Measurements from ENCODE around the gene TACO1.
A peak's percentile ranks its signal among the peaks of the same experiment; 100 is the strongest.

Gene TACO1

DNA sequence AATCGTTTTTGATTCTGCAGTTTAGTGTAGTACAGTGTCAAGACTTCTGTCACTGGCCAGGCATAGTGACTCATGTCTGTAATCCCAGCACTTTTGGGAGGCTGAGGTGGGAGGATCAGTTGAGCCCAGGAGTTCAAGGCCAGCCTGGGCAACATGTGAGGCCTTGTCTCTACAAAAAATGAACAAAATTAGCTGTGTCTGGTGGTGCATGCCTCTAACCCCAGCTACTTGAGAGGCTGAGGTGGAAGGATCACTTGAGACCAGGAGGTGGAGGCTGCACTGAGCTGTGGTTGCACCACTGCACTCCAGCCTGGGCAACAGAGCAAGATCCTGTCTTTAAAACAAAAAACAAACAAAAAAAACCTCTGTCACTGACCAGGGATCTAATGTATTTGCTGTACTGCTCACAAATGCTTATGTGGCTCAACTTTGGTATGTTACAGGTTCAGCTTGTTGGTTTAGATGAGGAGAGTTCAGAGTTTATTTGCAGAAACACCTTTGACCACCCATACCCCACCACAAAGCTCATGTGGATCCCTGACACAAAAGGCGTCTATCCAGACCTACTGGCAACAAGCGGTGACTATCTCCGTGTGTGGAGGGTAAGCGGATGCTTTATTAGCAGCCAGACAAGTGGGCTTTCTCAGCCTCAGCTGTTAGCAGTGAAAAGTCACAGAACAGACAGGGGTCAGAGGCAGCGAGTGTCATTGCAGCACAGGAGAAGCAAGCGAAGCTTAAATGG is 22.5 kb upstream of the TACO1 start:
- in situ Hi-C loops (cut with HindIII; ENCODE audit: low pct_unique_long_range_greater_than_20kb, low sequenced_read_pairs), result no loop called here
- no peak for TF ChIP-seq JUND (IDR thresholded peaks at IDR 0.05; ENCODE audit: low read depth)
- peak in 1 of 2 experiments; percentile 26 for DNase-seq (ENCODE audit: low read depth in 1 of 2, low spot score in 1 of 2)

DNA sequence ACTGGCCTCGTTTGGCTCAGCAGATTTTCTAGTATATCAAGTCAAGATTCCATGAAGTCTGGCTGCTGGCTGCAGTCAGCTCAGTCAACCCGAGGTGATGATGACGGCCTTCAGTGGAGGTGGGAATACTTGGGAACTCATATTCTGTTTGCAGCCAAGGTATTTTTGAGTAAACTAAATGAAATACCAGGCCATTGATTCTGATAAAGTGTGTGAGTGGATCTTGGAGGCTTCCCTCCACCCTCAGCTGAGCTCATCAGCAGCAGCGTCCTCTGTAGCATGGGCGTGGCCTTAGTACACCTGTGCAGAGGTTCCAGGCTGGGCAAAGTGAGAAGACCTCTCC is 22.0 kb upstream of the TACO1 start:
- no peak for TF ChIP-seq JUND (IDR thresholded peaks at IDR 0.05; ENCODE audit: low read depth)
- no peak for DNase-seq (ENCODE audit: low read depth in 1 of 2, low spot score in 1 of 2)
- in situ Hi-C loops (cut with HindIII; ENCODE audit: low pct_unique_long_range_greater_than_20kb, low sequenced_read_pairs), result no loop called here

DNA sequence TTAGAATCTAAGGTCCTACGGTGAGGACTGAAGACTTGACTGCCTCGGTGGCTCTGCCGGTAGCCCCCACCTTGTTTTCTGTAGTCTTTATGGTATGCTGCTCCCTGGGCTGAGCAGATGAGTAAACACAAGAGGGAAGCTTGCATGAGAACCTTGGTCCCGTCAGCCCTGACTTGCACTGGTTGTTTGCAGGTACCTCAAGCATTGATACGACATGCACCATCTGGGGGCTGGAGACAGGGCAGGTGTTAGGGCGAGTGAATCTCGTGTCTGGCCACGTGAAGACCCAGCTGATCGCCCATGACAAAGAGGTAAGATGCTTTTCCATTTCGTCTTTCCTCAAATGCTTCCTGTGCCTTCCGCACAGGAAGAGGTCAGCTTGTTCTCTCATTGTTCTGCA is 21.1 kb upstream of the TACO1 start:
- DNase-seq (ENCODE audit: low read depth in 1 of 2, low spot score in 1 of 2), result peak in 1 of 2 experiments; percentile 50
- no peak for TF ChIP-seq JUND (IDR thresholded peaks at IDR 0.05; ENCODE audit: low read depth)
- in situ Hi-C loops (cut with HindIII; ENCODE audit: low pct_unique_long_range_greater_than_20kb, low sequenced_read_pairs), result no loop called here

DNA sequence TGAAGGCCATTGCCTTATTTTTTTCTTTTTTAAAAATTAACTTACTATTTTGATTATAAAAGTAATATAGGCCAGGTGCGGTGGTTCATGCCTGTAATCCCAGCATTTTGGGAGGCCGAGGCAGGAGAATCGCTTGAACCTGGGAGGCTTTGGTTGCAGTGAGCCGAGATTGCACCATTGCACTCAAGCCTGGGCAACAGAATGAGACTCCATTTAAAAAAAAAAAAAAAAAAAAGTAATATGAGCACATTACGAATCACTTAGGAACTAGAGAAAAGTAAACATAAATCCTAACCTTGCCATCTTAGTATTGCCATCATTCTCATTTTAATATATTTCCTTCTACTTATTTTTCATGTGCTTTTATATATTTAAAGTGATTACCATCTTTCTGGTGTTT is 12.9 kb upstream of the TACO1 start:
- DNase-seq (ENCODE audit: low read depth in 1 of 2, low spot score in 1 of 2), result no peak
- TF ChIP-seq JUND (IDR thresholded peaks at IDR 0.05; ENCODE audit: low read depth), result no peak
- in situ Hi-C loops (cut with HindIII; ENCODE audit: low pct_unique_long_range_greater_than_20kb, low sequenced_read_pairs), result no loop called here

DNA sequence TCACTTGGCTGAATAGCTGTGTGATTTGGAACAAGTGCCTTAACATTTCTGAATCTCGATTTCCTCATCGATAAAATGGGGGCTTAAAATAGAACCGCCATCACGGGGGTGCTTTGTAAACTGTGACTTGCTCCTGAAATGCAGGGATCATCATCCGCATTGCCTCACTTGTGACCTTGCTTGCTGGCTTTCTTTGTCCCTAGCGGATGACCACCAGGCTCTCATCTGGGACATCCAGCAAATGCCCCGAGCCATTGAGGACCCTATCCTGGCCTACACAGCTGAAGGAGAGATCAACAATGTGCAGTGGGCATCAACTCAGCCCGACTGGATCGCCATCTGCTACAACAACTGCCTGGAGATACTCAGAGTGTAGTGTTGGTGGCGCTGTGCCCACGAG is 11.9 kb upstream of the TACO1 start:
- DNase-seq (ENCODE audit: low read depth in 1 of 2, low spot score in 1 of 2), result no peak
- no peak for TF ChIP-seq JUND (IDR thresholded peaks at IDR 0.05; ENCODE audit: low read depth)
- in situ Hi-C loops (cut with HindIII; ENCODE audit: low pct_unique_long_range_greater_than_20kb, low sequenced_read_pairs), result no loop called here

DNA sequence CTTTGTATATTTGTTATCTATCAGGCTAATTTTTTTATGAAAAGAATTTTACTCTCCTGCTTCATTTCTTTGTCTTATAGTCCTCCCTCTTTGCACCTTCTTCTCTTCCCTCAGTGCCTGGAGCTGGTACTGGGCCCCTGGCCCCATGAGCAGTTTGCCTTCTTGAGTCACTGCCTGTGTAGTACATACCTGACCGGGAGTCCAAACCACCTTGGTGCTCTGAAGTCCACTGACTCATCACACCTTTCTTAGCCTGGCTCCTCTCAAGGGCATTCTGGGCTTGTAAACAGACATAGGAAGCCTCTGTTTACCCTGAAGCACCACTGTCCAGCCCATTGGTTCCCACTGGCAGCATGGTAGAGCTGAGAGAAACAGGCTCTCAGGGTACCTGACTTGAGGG is 11.0 kb upstream of the TACO1 start:
- TF ChIP-seq JUND (IDR thresholded peaks at IDR 0.05; ENCODE audit: low read depth), result no peak
- no peak for DNase-seq (ENCODE audit: low read depth in 1 of 2, low spot score in 1 of 2)
- in situ Hi-C loops (cut with HindIII; ENCODE audit: low pct_unique_long_range_greater_than_20kb, low sequenced_read_pairs), result no loop called here

DNA sequence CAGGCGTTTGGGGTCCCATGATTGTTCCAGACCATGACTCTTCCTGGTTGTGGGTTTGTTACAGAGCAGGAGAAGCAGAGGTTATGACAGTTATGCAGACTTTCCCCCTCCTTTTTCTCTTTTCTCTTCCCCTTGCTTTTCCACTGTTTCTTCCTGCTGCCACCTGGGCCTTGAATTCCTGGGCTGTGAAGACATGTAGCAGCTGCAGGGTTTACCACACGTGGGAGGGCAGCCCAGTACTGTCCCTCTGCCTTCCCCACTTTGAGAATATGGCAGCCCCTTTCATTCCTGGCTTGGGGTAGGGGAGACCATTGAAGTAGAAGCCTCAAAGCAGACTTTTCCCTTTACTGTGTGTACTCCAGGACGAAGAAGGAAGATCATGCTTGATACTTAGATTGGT is 7.9 kb upstream of the TACO1 start:
- in situ Hi-C loops (cut with HindIII; ENCODE audit: low pct_unique_long_range_greater_than_20kb, low sequenced_read_pairs), result no loop called here
- no peak for DNase-seq (ENCODE audit: low read depth in 1 of 2, low spot score in 1 of 2)
- no peak for TF ChIP-seq JUND (IDR thresholded peaks at IDR 0.05; ENCODE audit: low read depth)

DNA sequence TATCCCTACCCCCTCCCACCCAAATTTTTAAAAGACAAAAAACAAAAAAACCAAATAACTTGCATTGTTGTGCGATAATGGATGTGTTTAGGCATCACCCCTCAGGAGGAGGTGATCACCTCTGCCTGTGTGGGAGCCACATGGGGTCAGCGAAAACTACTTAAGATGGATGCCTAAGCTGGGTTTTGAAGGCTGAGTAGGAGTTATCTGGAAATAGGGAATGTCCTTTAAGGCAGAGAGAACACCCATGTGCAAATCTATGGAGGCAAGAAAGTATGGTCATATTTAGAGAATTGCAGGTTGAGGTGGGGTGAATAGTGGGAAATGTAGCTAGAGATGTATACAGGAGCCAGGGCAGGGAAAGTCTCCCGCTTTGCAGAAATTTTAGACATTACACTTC is 5.6 kb upstream of the TACO1 start:
- no peak for TF ChIP-seq JUND (IDR thresholded peaks at IDR 0.05; ENCODE audit: low read depth)
- DNase-seq (ENCODE audit: low read depth in 1 of 2, low spot score in 1 of 2), result no peak
- in situ Hi-C loops (cut with HindIII; ENCODE audit: low pct_unique_long_range_greater_than_20kb, low sequenced_read_pairs), result no loop called here

DNA sequence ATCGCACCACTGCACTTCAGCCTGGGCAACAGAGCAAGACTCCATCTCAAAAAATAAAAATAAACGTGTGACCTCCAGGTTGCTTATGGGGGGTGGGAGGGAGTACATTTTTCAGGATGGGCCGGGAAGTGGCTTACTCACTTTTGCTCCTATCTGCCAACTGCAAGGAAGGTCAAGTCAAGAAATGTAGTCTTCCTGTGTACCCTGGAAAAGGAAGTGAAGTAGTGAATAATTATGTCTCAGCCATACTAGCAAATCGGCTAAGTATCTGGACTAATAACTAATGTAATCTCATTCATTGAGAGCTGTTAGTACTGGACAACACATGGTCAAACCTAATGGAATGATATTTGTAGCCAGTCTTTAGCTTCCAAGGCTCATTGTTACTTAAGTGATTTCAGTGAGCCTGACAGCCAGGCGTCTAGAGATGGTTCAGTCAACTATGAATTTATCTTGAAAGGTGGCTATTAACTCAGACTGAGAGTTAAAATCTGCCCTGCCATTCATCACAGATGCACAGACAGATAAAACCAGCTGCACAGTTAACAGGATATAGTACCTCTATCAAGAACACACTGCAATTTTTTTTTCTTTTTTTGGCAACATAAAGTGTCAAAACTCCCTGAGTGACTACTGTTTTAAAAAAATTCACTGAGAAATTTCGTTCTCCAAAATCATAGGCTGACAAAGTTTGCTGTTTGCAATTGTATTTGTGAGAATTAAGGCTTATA is 3.7 kb upstream of the TACO1 start:
- DNase-seq (ENCODE audit: low read depth in 1 of 2, low spot score in 1 of 2), result no peak
- TF ChIP-seq JUND (IDR thresholded peaks at IDR 0.05; ENCODE audit: low read depth), result no peak
- in situ Hi-C loops (cut with HindIII; ENCODE audit: low pct_unique_long_range_greater_than_20kb, low sequenced_read_pairs), result no loop called here

DNA sequence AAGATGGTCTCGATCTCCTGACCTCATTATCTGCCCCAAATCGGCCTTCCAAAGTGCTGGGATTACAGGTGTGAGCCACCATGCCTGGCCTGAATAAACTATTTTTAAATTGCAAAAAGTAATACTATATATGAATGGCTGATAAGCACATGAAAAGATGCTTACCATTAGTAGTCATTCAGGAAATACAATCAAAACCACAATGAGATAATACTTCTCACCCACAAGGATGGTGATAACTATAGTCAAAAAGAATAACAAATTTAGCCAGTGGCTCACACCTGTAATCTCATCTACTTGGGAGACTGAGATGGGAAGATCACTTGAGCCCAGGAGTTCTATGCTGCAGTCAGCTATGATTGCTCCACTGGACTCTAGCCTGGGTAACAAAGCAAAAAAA is 2.4 kb upstream of the TACO1 start:
- no peak for DNase-seq (ENCODE audit: low read depth in 1 of 2, low spot score in 1 of 2)
- TF ChIP-seq JUND (IDR thresholded peaks at IDR 0.05; ENCODE audit: low read depth), result no peak
- in situ Hi-C loops (cut with HindIII; ENCODE audit: low pct_unique_long_range_greater_than_20kb, low sequenced_read_pairs), result no loop called here

DNA sequence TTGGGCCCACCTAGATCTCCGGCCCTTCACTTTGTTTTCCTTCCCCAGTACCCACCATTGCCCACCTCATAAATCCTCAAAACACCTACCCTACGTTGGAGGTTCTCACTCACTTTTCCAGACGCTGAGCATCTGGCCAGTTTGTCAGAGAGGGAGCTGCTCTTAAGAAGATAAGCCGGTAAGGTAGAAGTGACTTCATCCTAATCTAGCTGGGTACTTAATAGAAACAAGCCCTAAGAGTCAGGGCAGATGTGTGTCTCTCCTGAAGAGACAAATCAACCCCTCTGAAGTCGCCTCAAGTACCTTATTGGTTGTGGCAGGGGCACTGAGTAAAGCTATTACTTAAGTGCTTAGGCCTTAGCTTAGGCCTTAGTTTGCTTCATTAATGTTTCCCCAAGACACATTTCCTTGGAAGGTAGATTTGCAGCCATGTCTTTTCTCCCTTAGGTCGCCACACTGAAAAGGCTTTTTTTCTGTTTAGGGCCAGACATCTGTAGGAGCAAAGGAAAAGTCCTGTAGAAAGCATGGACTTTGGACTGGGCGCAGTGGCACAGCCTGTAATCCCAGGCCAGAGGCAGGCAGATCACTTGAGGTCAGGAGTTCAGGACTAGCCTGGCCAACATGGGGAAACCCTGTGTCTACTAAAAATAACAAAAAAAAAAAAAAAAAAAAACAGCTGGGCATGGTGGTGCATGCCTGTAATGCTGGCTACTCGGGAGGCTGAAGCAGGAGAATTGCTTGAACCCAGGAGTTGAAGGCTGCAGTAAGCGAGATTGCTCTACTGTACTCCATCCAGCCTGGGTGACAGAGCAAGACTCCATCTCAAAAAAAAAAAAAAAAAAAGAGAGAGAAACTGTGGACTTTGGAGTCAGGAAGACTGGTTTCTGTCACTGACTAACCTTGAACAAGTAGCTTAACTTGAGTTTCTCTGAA is 1.0 kb downstream of the TACO1 start:
- DNase-seq (ENCODE audit: low read depth in 1 of 2, low spot score in 1 of 2), result no peak
- in situ Hi-C loops (cut with HindIII; ENCODE audit: low pct_unique_long_range_greater_than_20kb, low sequenced_read_pairs), result no loop called here

DNA sequence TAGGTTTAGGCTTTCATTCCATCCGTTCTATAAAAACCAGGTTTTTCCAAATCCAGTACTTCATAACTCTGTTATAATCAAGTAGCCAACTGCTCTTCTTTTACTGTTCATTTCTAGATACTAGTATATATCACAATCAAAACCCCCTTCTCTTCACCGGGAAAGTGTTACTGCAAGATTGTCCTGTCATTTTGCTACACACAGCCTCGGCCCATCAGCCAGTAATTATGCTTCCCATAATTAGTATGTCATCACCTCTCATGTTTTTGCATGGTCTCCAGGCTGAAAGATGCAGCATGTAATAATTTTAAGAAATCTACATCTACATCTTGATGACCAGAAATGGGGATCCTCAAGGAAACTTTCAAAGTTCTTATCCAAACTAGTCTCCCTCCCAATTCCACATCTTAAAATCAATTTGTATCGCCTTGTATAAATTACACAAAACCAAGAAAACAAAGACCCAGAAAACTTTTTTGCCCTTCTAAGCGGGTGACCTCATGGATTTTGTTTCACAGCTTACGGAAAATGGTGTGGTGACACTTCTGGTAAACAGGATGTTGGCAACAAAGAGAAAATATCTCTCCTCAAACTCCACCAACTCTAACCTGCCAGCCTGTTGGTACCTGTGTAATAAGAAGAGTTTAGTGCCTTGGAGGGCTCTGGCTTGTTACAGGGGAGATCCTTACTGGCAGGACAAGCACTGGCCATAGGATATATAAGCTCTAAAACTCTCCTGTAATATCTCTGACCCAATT is 9.3 kb downstream of the TACO1 start:
- TF ChIP-seq JUND (IDR thresholded peaks at IDR 0.05; ENCODE audit: low read depth), result no peak
- in situ Hi-C loops (cut with HindIII; ENCODE audit: low pct_unique_long_range_greater_than_20kb, low sequenced_read_pairs), result no loop called here
- DNase-seq (ENCODE audit: low read depth in 1 of 2, low spot score in 1 of 2), result no peak

More for the DNA sequence above, 1.0 kb downstream of the TACO1 start:
- no peak for TF ChIP-seq JUND (IDR thresholded peaks at IDR 0.05; ENCODE audit: low read depth)
